Limb (tissue), 2 donors: ENCODE results near the gene NRXN3.
A peak's percentile ranks its signal among the peaks of the same experiment; 100 is the strongest.
"Not testable (repeated sequence)": the region's sequence is repeated elsewhere in the genome, so short reads cannot be mapped to it uniquely, and the experiment has no call there.

Experiments
- DNase-seq, 2 donors: peaks; one replicate each; pipeline ENCODE4 v3.0.0-alpha.2; 2016; ENCODE audit errors: extremely low spot score in 2 of 2

NRXN3 gene

DNA sequence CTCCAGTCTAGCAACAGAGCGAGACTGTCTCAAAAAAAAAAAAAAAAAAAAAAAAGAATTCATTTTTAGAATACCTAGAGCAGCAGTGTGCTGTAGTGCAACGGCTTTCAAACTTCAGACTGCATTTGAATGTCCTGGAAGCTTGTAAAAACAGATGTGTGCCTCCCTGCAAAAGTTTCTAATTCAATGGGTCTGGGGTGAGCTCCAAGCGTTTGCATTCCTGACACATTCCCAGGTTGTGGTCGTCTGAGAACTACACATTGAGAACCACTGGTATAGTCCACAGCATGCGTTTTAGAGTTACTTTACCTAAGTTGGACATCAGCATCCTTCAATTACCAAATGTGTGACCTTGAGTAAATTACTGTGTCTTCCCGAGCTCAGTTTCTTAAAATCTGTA, 816.8 kb downstream of the NRXN3 start:
- no peak for DNase-seq

DNA sequence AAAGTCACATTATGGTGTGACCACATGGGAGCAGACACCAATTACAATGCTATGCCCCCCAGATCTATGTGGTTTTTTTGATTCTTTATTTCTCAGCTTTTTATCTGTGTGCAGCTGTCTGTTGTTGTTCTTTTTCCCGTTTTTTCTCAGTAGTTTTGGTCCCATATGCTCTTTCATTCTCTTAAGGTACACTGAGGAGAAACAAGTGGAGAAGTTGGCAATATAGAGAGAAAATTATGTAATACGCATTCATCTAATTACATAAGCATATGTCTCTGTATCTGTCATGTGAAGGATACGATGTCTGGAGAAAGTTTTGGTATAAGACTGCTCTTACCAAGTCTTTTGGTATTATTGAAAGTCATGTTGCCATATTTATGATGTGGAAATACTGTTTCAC, 819.0 kb downstream of the NRXN3 start:
- no peak for DNase-seq

DNA sequence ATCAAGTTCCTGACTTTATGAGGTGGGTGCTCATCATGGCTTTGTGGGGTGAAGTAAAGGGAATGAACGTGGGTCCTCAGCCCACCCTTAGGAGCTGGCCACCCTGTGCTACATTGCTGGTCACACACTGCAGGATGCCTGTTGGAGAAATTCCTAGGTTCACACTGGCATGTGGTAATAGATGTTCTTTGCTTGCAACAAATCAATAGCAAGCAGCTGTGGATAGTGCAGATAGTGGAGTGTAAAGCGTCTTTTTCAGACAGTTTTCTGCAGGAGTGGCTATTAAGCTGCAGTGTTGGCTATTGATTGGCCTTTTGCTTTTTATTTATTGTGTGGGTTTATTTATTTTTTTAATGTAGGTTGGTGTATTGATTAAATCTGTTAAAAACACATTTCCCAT, 822.7 kb downstream of the NRXN3 start:
- no peak for DNase-seq

GRCh38 chr14:78997811-78998210, 827.6 kb downstream of the NRXN3 start:
- peak; percentile 73 to 74 for DNase-seq

- DNase-seq = no peak
Measured at GRCh38 chr14:79009286-79009685, 839.1 kb downstream of the NRXN3 start.

DNA sequence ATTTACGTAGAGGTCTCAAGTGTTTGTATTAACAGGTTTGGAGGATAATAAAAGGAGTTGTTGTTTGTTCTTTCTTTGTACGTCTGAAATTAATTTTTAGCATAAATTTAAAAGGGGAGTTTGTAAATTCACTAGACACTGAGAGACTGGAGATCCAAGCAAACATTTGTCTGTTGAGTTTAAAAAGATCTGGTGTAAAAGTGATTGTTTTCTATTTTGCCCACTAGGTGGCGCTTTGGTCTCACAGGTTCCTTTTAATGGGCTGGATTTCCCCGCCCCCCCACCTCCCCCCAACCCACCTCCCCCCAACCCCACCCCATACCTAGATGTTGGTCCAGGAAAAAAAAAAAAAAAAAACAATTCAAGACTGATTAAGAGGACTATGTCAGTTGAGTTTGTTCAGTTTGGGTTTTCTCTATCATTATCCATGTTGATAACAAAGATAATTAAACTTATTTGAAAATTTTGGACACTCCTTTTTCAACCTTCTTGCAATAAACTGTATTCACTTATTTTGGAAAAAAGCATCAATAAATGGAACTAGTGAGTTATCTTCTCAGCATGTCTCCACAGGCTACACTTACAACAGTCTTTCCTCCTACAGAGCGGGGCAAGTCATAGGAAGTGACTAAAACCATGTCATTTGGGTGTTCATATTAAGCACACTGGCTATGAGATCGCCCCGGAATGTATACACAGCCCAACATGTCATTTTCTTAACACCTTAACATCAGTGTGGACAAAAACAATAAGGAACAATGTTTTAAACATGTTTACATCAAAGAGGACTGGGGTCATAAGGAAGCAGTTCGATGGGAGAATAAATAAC, 841.1 kb downstream of the NRXN3 start:
- DNase-seq = no peak

GRCh38 chr14:79011920-79012204, 841.7 kb downstream of the NRXN3 start:
- DNase-seq = no peak

DNA sequence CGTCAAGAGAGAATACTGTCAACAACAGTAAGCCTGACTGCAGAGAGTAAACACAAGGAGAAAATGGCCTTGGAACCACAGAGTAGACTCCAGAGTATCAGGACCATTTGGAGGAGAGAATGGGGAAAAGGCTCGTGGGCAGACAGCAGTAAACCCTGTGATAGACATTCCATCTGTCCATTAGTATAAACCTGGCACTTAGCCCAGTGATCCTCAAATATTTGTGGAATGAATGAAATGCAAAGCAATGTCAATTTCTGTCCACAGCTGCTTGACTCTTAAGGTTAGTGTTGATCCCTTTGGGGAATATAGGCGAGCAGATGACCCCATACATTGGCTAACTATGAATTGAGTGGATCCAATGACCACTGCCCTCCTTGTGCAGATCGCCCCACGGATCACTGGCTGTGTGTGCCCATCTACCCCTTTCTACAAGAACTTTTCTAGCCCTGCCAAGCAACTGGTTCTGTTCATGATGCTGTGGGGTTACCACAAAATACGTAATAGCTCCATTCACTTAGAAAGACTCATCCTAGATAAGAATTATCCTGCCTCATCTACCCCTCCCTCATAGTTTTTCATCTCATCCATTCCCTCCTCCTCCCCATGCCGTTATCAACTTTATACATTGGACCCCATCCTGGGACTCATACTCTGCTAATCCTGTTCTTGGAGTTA, 846.8 kb downstream of the NRXN3 start:
- peak in 1 of 2 donors; percentile 13 for DNase-seq

GRCh38 chr14:79017561-79017960, 847.4 kb downstream of the NRXN3 start:
- DNase-seq = no peak

GRCh38 chr14:79018836-79019235, 848.7 kb downstream of the NRXN3 start:
- DNase-seq = no peak

GRCh38 chr14:79019898-79020297, 849.7 kb downstream of the NRXN3 start:
- DNase-seq = not testable (repeated sequence)

DNA sequence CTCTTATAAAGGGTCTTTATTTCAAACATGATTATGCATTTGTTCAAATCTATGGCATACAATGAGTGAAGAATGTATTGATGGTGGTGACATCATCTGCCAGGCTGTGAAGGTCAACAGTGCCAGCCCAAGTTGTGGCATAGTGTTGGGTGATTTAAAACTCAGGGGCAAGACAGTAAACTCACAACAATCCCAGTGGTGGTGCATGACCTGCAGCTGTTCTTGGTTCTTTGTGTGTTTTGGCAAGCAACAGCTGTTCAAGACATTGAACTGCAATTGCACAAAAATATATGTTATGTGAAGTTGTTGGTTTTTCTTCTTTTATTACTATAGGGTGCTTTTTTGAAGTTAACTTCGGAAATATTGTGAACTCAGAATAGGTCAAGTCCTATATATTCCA, 851.6 kb downstream of the NRXN3 start:
- peak in 1 of 2 donors; percentile 27 for DNase-seq

- DNase-seq = no peak
Measured at GRCh38 chr14:79027138-79027537, 857.0 kb downstream of the NRXN3 start.

DNA sequence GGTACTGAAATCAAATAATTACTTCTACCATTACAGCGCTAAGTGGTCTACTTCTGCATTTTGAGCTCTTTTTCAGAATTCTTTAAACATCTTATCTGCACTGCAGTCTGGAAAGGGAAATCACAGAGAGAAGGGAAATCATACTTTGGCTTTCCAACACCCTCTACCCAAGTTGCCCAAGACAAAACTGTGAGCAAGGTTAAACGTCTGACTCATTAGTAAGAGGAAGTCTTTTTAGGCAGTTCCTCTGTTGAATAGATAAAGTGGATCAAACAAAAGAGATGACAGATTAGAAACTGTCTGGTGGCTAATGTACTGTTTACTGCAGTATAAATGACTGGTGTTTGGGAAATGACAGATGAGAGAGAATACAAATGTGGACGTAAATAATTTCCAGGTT, 858.1 kb downstream of the NRXN3 start:
- DNase-seq = no peak

DNA sequence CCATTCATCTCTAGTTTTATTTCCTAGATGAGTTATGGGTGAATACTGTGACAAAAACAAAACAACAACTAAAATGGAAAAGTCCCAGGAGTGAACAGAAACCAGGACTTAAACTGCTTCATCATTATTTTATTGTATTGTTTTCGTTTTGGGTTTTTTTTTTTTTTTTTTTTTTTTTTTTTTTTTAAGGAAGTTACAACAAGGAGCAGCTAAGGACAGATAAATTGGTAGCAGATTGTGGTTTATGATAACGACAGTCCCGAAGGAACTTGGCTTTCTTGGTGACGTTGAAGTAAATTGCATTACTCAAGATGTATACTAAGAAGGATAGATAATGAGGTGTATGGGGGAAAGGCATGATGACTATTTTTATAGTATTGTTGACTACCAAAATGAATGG, 866.3 kb downstream of the NRXN3 start:
- DNase-seq = no peak

- DNase-seq = no peak
Measured at GRCh38 chr14:79037106-79037505, 866.9 kb downstream of the NRXN3 start.

- no peak for DNase-seq
Measured at GRCh38 chr14:79037593-79037992, 867.4 kb downstream of the NRXN3 start.

DNA sequence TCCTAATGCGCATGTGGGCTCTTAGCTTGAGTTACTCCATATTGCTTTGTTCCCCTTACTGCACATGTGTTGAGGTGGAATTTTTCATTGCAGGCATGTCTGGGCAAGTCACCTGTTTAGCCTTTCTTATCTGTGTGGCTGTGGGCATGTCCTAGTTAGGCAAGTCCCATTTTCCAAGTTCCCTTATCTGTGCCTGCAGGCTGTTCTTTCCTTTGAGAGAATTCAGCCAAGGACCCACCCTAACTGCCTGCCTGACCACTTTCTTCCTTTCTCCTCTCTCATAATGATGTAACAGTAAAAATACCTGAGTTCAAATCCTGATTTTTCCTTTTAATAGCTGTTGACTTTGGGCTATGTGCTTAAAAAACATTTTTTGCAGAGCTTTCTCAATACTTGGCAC, 870.6 kb downstream of the NRXN3 start:
- DNase-seq = no peak

GRCh38 chr14:79043194-79043889, 873.2 kb downstream of the NRXN3 start:
- DNase-seq = no peak

- no peak for DNase-seq
Measured at GRCh38 chr14:79044894-79045624, 874.9 kb downstream of the NRXN3 start.

DNA sequence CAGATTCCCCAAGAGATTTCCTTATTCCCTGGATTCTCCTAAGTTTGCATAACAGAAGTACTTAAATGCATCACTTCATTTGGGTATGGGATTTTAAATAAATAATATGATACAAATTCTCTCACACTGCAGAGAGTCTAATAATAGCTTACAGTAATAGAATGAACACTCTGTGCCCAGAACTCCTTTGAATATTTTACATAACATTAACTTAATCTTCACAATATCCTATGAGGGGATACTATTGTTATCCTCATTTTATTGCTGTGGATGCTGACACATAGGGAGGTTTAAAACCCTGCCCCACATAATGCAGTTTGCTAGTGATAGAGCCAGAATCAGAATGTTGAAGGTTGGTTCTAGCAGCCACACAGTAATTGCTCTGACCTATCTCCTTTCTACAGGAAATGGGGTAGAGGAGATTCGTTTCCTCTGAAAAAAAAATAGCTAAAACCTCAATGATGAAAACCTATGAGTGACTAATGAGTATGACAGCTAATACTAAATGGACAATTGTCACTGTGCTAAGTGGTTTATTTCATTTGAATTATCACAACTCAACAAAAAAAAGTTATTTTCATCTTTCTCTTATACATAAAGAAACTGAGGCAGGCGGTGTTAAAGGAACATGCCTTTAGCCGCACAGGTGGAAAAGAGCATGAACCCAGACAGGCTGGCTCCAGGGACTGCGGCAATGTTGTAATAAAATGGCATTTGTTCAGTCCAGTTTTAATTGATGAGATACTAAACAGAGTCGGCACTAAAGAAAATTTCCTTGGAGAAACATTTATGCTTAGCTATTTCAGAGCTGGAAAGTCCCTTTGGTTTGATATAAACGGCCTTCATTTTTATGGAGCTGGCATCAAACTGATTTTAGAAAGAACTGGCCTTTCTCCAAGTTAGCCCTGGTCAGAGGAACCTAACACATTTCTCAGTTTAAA, 880.9 kb downstream of the NRXN3 start:
- no peak for DNase-seq
